Measurements from ENCODE around the gene ACOX2.

DNA sequence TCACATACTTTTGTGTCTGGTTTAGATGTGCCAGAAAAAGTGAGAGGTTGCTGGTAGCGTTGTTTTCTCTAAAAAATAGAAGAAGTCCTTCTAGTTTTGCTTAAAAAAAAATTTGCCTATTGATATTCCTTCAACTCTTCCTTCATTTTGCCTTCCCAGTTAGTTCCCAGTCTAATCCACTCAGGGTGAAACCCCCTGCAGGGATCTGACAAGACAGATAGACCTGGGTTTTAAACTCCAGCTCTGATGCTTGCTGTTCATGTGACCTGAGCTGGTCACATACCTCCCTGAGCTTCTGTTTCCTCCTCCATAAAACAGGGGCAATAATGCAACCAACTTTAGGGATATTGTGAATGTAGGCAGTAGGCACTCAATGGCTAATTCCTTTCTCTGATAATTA is 63.7 kb downstream of the ACOX2 start:
- TF ChIP-seq, protein P1, sequence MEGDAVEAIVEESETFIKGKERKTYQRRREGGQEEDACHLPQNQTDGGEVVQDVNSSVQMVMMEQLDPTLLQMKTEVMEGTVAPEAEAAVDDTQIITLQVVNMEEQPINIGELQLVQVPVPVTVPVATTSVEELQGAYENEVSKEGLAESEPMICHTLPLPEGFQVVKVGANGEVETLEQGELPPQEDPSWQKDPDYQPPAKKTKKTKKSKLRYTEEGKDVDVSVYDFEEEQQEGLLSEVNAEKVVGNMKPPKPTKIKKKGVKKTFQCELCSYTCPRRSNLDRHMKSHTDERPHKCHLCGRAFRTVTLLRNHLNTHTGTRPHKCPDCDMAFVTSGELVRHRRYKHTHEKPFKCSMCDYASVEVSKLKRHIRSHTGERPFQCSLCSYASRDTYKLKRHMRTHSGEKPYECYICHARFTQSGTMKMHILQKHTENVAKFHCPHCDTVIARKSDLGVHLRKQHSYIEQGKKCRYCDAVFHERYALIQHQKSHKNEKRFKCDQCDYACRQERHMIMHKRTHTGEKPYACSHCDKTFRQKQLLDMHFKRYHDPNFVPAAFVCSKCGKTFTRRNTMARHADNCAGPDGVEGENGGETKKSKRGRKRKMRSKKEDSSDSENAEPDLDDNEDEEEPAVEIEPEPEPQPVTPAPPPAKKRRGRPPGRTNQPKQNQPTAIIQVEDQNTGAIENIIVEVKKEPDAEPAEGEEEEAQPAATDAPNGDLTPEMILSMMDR (IDR thresholded peaks at IDR 0.05; ENCODE audit: low read depth, low read length), result no peak
- no peak for TF ChIP-seq EZH2phosphoT487 (IDR thresholded peaks at IDR 0.05; ENCODE audit: low read depth)

Data from OCI-LY3 (cell line).